Lung microvascular endothelial cell (primary cell): ENCODE measurements around the gene STEAP2. TPM values are rescaled to one million over a fixed set of nuclear protein-coding genes. Genes with fewer than 3 reads are reported as not detected.
"Not testable (repeated sequence)": the region's sequence is repeated elsewhere in the genome, so short reads cannot be mapped to it uniquely, and the experiment has no call there.

Experiments
- DNase-seq, 2 donors: peaks; one replicate each; pipeline versions ENCODE4 v3.0.0 to v3.0.0-alpha.2; 2010; ENCODE audit warnings: low read depth in 2 of 2
- total RNA-seq: library from RNA; depleted of rRNA; stranded (reverse); fragments of >200 nt; gene quantifications from 2 replicates; pipeline ENCODE4 v1.2.1, GENCODE V29; 2014

STEAP2 gene
- under 0.01 and 2.0 TPM in 2 replicates for total RNA-seq

DNA sequence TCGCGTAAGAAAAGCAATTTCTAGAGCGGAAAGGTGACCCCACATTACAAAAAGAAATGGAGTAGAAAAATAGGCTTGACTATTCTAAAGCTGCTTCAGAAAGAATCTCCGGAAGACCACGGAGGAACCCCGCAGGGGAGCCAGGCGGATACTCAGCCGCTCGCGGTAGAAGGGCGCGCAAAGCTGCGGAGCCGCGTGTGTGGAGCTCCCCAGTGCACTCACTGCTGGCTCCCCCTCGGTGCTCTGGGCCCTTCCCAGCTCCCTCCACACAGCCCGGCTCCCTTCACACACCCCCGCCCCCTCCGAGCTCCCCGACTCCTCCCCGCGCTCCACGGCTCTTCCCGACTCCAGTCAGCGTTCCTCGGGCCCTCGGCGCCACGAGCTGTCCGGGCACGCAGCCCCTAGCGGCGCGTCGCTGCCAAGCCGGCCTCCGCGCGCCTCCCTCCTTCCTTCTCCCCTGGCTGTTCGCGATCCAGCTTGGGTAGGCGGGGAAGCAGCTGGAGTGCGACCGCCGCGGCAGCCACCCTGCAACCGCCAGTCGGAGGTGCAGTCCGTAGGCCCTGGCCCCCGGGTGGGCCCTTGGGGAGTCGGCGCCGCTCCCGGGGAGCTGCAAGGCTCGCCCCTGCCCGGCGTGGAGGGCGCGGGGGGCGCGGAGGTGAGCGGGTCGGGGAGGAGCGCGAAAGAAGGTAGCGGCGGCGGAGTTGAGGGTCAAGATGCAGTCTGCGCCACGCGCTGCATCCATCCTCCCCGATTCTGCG is at the start of gene STEAP2:
TSS of gene STEAP2 (plus strand) at position 350 of the 758 bp plus-strand sequence. CDS start 13,343 bp downstream, outside the sequence.
- DNase-seq = peak; percentile 91 to 94

DNA sequence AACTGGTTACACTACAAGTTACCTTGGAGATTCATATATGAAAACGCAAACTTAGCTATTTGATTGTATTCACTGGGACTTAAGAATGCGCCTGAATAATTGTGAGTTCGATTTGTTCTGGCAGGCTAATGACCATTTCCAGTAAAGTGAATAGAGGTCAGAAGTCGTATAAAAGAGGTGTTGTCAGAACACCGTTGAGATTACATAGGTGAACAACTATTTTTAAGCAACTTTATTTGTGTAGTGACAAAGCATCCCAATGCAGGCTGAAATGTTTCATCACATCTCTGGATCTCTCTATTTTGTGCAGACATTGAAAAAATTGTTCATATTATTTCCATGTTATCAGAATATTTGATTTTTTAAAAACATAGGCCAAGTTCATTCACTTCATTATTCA is 48.0 kb upstream of the STEAP2 start:
- DNase-seq = no peak

DNA sequence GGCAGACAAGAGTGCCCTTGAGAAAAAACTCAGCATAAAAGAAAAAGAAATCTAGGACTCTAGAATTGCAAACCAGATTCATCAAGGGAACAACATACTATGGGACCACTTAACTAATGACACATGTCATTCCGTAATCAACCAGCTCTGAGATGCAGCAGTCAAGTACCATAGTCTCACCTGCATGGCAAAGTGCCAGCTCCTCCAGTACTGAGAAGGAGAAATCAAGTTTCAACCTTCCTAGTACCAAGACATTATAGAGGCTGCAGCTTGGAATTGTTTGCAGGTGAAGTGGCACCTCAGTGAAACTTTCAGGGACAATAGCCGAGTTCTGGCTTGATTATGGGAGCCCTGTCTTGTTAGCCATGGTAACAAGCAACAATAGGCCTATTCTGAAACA is 45.8 kb upstream of the STEAP2 start:
- no peak for DNase-seq

DNA sequence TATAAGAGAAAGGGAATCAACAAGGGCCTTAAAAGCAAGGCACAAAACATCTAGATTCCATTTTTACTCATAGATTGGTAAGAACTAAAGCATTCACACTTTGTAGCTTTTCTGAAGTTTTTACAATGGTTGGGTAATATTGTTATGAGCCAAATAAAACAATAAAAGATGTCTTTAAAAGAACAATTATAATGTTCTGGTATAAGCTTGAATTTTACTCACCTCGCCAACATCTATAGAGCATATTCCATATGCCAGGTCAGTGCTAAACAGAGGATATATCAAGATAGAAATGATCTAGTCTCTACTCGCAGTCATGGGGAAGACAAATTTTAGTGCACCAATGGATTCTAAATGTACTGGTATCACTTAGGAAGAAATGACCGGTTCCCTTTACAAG is 45.4 kb upstream of the STEAP2 start:
- no peak for DNase-seq

DNA sequence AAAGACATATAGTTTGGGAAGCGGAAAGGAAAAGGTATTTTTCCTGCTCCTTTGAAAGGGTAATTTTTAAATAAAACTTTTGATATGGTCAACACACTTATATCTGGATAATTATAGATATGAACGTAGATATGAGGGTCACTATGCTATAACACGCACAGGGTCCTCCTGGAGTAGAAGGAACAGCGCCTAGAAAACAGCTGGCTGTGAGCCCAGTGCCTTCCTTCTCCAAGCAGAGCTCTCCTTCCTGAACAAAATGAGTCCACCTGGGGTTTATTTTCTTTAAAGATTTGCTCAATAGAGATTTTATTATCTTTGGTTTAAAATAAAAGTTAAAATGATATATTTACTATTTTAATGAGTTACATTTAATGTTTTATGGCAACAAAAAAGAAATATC is 44.2 kb upstream of the STEAP2 start:
- DNase-seq = peak in 1 of 2 donors; percentile 29

DNA sequence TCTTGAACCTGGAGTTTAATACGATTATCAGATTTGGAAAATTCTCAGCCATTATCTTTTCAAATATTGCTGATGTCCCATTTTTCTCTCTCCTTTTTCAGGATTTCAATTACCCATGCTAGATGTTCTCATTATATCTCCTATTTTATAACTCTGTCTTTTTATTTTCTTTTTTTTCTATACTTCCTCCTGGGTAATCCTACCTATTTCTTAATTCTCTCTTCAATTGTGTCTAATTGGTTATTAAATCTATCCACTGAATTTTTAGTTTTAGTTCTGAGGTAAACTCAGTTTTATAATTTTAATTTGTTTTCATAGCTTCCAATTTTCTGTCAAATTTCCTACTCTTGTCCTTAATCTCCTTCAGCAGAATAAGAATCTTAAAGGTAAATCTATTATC is 41.6 kb upstream of the STEAP2 start:
- no peak for DNase-seq

DNA sequence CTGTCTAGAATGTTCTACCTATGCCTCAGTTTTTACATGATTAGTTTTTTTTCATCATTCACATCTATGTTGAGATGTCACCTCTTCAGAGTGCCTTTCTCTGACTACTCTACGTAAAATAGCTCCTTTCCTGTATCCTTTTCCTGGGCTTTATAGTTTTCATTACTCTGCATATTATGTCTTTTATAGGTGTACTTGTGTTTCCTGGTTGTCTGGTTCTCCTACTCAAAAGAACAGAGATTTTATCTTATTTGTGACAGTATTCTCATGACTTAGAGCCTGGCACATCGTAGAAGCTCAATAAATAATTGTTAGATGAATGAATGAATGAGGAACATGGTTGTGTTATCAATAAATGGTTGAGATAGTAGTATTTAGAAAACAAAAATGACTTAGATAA is 39.4 kb upstream of the STEAP2 start:
- no peak for DNase-seq

DNA sequence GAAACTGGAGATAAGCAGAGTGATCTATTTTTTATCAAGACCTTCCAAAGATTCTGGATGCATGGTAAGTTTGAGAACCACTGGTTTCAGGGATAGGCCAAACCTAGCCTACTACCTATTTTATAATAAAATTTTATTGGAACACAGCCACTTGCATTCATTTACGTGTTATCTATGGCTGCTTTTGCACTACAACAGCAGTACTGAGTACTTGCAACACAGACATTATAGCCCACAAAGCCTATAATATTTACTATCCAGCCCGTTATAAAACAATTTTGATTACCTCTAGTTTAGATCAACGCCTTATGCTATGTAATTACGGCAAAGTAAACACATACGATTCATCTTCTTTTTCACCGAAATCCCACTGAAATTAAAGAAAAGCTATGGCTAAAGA is 38.9 kb upstream of the STEAP2 start:
- DNase-seq = no peak

DNA sequence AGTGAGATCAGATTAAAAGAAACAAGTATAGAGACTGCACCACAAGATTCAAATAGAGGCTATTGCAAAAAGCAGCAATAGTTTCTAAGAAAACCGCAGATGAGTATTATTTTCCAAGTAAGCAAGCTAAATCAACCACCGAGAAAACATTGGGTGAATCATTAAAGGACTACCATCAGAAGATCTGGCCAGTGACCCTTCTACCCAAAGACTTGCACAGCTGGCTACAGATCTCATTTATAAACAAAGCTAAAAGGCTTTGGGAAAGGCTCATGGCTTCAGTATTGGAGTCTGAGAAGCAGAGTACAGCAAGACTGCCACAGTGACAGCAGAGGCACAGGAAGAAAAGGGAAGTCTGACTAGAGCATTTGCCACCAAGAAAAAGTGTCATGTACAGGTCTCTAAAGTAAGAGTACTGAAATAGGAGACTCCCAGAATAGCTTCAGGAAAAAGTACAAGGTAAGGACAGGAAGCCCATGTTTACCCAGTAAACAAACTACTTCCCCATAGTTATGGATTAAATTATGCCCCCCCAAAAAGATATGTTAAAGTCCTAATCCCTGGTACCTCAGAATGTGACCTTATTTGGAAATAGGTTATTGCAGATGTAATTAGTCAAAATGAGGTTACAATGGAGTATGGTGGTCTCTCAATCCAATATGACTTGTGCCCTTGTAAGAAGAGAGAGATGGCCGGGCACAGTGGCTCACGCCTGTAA is 38.3 kb upstream of the STEAP2 start:
- no peak for DNase-seq

DNA sequence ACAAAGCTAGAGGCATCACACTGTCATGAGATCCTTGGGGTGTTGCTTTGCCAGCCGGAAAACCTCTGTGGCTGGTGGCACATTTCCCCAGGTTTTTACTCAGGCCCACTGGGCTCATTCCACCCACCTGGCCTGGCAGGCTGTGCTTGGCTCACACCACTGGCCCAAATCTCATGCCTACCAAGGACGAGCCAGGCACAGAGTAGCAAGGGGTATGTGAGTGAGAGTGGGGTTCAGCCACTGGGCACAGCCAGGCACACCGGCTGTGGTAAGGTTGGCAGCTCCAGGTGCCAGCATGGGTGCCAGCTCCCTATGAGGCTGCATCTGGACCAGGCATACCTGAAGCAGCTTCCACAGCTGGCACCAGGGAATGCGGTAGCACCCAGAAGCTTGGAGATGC is 35.9 kb upstream of the STEAP2 start:
- DNase-seq = no peak

DNA sequence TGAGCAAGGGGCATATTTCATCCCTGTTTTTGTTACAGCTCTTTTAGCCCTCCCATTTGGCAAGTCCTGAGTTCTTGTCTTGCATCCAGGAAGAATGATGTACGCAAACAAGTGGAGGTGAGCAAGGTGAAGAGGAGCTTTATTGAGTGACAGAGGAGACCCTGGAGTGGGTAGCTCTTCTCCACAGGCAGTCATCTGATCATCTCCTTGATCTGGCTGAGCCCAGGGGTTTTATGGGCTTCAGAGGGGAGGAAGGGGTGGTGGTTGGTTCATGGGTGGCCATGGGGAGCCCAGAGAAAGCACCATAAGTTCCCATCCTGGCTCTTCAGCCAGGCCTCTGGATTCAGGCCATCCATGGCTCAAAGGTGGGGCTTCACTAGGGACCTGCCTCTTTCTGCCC is 35.3 kb upstream of the STEAP2 start:
- no peak for DNase-seq

DNA sequence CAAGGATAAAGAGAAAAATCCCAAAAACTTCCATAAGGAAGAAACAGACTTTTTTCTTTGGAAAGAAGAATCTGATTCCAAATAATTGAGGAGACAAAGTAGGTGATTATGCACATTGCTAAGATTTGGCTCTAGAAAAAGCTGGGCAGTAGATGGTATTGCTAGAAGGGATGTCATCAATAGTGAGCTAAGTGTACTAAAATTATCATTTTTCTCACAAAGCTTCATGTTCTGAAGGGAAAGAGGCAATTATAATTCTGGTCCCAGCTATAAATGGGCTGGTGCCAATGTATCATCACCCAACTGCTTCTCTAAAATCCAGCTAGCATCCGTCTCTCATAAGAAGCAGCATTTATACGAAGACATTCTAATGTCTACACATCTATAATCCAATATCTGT is 33.4 kb upstream of the STEAP2 start:
- DNase-seq = no peak

DNA sequence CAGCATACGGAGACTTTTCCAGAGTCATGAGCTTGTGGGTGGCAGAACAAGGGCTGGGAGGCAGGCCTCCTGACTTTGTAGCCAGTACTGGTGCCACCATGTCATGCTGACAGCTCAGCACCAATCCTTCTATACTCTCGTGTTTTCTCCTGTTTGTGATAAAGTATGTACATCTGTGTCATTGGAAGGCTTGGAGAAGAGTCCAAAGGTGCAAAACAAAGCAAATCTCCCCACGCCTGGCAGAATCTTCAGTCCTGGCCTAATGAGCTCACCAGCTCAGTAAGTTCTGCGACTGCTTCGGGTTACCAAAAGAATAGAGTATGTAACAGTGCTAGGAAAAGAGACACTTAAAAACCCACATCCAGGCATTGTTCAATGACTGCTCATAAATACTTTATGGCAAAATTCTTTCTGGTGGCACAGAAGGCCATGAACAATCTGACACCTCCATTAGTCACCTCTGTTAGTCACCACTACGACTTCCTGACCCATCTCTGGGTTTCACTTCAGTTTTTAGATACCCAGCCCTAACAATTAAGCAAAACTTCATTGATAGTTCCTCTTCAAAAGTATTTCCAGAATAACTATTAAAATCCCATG is 32.8 kb upstream of the STEAP2 start:
- DNase-seq = peak; percentile 73 to 89

DNA sequence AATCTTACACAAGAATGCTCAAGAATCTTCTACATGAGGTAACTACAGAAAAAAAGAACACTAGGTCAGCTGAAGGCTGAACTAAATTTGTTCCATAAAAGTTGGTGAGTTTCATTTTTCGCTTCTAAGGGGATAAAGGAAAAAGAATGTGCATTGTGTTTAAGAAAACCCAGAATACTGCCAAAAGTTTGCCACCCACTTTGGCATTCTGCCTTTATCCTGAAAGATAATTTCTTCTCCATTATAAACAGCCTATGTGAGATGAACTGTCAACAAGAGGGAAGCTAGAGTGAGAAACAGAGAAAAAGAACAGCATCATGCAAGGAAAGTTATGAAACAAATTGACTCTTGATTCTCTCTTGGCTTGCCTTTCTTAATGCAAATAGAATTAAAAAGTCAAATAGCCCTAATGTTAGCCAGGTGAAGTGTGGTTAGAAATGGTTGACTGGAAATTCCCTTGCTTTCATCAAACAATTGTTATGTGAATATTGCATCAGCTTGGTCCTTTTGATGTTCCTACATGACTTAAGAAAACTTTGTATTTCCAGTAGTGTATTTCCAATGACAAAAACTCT is 31.4 kb upstream of the STEAP2 start:
- DNase-seq = peak; percentile 29 to 52

DNA sequence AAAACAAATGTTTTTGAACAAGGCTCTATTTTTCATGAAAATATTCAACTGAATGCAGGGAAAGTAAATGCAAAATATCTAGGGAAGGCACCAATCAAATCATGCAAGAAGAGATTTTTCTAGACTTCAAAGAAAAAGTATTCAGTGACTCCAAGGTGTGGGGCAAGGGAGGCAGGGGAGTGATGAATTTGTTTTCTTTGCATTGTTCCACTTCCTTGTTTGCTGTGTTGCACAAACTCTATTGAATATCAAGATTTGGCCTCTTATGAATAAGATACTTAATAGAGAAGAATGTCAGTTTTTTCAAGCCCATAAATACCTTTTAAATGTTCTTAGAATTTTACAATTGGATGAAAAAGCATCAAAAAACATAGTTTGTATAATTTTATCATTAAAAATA is 30.9 kb upstream of the STEAP2 start:
- DNase-seq = no peak

DNA sequence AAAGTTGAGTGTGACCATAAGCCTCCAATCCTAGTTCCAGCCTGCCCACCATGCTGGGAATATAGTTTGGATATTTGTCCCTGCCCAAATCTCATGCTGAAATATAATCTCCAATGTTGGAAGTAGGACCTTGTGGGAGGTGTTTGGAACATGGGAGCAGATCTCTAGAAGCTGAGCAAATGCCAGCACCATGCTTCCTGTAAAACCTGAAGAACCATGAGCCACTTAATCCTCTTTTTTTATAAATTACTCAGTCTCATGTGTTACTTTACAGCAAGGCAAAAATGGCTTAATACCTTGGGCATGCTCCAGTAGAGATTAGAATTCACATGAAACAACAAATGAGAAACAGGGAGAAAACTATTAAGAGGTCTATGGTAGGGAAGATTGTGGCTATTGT is 30.1 kb upstream of the STEAP2 start:
- no peak for DNase-seq

DNA sequence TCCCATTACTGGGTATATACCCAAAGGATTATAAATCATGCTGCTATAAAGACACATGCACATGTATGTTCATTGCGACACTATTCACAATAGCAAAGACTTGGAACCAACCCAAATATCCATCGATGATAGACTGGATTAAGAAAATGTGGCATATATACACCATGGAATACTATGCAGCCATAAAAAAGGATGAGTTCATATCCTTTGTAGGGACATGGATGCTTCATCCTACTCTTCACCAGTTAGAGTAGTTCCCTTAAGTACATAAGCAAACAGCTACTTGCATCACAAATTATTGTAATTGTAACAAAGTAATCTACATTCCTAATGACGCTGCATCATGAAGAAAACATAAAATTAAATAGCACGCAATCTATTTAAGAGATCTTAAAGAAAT is 25.2 kb upstream of the STEAP2 start:
- not testable (repeated sequence) for DNase-seq

DNA sequence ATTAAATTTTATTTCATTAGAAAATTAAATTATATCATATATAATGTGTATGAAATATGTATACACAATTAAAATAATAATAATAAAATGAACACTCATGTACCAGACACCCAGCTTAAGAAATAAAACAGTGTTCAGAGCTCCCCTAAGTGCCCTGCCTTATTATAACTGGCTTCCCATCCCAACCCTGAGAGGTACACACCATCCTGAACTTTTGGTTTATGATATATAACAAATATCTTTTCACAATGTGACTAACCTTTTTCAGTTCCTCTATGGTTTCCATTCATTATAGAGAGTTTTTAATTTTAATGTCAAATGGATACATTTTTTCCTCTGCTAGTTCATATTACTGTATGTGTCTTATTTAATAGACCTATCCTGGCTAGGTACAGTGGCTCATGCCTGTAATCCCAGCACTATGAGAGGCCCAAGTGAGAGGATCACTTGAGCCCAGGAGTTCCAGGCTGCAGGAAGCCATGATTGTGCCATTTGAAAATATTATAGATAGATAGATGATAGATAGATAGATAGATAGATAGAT is 24.0 kb upstream of the STEAP2 start:
- DNase-seq = no peak

DNA sequence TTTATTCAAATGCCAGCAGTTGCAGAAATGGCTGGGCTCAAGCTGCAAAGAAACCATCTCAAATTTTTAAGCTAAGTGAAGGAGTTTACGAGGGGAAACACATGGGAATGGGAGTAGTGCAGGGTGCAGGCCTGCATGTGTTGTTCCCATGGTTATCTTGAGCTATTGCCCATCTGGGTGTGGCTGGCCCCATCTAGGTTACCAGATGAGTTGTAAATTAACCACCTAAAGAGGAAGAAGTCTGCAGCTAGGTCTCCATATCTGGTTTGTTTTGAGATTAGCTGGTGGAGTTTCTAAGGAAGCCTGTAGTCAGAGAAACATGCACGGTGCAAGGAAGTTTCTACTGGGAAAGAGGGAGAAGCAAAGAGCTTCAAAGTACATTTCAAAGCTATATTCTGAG is 23.3 kb upstream of the STEAP2 start:
- no peak for DNase-seq

DNA sequence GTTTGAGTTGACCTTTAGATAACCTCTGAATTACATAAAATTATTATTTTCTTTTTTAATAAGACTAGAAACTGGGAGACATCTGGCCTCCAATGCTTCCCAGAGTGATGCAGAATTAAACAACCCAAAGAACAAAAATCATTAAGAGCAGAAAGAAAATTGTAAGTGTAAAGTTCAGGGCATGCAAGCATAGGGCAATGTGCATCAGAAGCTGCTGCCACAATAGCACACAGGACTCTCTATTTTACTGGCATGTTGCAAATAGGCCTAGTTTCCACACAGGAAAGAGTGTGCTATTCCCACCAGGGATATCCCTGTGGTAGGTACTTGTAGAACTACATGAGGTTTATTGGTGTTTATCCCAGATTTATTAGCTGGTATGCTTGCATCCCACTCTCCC is 20.5 kb upstream of the STEAP2 start:
- DNase-seq = no peak

DNA sequence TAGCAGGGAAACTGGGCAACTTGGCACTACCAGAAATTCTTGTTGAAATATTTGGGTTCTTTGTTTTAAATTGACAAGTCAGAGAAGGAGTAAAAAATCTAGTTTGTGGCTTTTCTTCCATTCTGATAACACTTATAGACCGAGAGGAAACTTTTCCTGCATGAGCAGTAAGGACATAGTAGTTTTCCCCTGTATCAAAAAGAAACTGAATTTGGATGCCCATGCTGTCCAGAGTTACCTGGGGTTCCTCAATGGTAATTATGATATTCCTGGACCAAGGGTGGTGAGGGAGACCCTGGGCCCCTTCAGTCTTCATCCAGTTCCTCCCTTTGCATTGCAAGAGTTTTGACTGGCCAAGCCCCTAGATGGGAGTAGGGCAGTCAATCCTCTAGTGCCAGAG is 19.9 kb upstream of the STEAP2 start:
- DNase-seq = no peak
